HepG2 (cell line): ENCODE measurements around the gene HSP90AB1. TPM values are rescaled to one million over a fixed set of nuclear protein-coding genes. Genes with fewer than 3 reads are reported as not detected.

Experiments used
- ATM ChIP-seq: fragments of 450-650 bp; IDR thresholded peaks from 2 replicates; pipeline ENCODE4 v1.7.1; 2017; ENCODE audit warnings: mild to moderate bottlenecking, borderline replicate concordance
- ESRRA ChIP-seq: sonication (generic); formaldehyde crosslinking; IDR thresholded peaks from 2 replicates; pipeline ENCODE4 v1.5.1; 2020; ENCODE audit warnings: mild to moderate bottlenecking, low read depth, missing genetic modification reagents
- FOXA3 ChIP-seq: IDR thresholded peaks from 2 replicates; pipeline ENCODE4 v1.6.1; 2016; ENCODE audit warnings: missing genetic modification reagents, missing compliant biosample characterization
- HNRNPL ChIP-seq: fragments of 200-400 bp; formaldehyde crosslinking; IDR thresholded peaks from 2 replicates; pipeline ENCODE4 v1.6.1; 2017; ENCODE audit warnings: mild to moderate bottlenecking, low read depth, low read length
- IRF2 ChIP-seq: IDR thresholded peaks from 2 replicates; pipeline ENCODE4 v1.6.1; 2018; ENCODE audit warnings: missing genetic modification reagents, missing compliant biosample characterization
- ISX ChIP-seq: sonication (generic); formaldehyde crosslinking; conservative IDR thresholded peaks from 2 replicates; pipeline ENCODE4 v1.5.0; 2020; ENCODE audit warnings: missing genetic modification reagents
- LCORL ChIP-seq, 2 experiments: fragments of 450-650 bp in 1 of 2; sonication (generic) in 1 of 2; formaldehyde crosslinking in 1 of 2; IDR thresholded peaks; 2 replicates each; pipeline versions ENCODE4 v1.5.0 to v1.6.1; 2017 to 2020; ENCODE audit warnings: antibody characterized with exemption in 1 of 2, missing genetic modification reagents in 1 of 2
- MED8 ChIP-seq: sonication (generic); formaldehyde crosslinking; IDR thresholded peaks from 2 replicates; pipeline ENCODE4 v1.8.1; 2023; ENCODE audit warnings: mild to moderate bottlenecking, missing genetic modification reagents; ENCODE audit not compliant: insufficient replicate concordance
- NCOA2 ChIP-seq: sonication (generic); formaldehyde crosslinking; IDR thresholded peaks from 2 replicates; pipeline ENCODE4 v1.8.0; 2022; ENCODE audit warnings: inconsistent platforms
- NCOR1 ChIP-seq: fragments of 200-600 bp; sonication (generic); IDR thresholded peaks from 2 replicates; pipeline ENCODE4 v1.7.0; 2017; ENCODE audit warnings: antibody characterized with exemption, low read length, borderline replicate concordance
- REXO4 ChIP-seq: sonication (generic); formaldehyde crosslinking; IDR thresholded peaks from 2 replicates; pipeline ENCODE4 v1.8.0; 2022; ENCODE audit warnings: missing genetic modification reagents, mild to moderate bottlenecking, borderline replicate concordance
- SALL1 ChIP-seq: sonication (generic); formaldehyde crosslinking; IDR thresholded peaks from 2 replicates; pipeline ENCODE4 v1.8.0; 2022; ENCODE audit warnings: mild to moderate bottlenecking, missing genetic modification reagents
- SOX13 ChIP-seq, 3 experiments: fragments of 450-650 bp in 1 of 3; sonication (generic) in 1 of 3; formaldehyde crosslinking in 1 of 3; IDR thresholded peaks in 2 of 3; conservative IDR thresholded peaks in 1 of 3; 2 replicates each; pipeline versions ENCODE4 v1.5.0 to v1.6.1; 2016 to 2020; ENCODE audit warnings: antibody characterized with exemption in 1 of 3, mild to moderate bottlenecking in 1 of 3, missing compliant biosample characterization in 1 of 3, missing genetic modification reagents in 1 of 3, moderate library complexity in 1 of 3
- TEAD3 ChIP-seq: optimal IDR thresholded peaks from 2 replicates; pipeline ENCODE3; 2016; ENCODE audit warnings: borderline replicate concordance
- TOE1 ChIP-seq: sonication (generic); formaldehyde crosslinking; IDR thresholded peaks from 2 replicates; pipeline ENCODE4 v1.4.0; 2020; ENCODE audit warnings: mild to moderate bottlenecking, missing genetic modification reagents
- WIZ ChIP-seq: sonication (generic); formaldehyde crosslinking; IDR thresholded peaks from 2 replicates; pipeline ENCODE4 v1.5.1; 2020; ENCODE audit warnings: mild to moderate bottlenecking, missing genetic modification reagents
- ZBTB3 ChIP-seq: sonication (generic); formaldehyde crosslinking; IDR thresholded peaks from 2 replicates; pipeline ENCODE4 v1.4.0; 2020; ENCODE audit warnings: low read depth, mild to moderate bottlenecking, moderate library complexity, missing genetic modification reagents, borderline replicate concordance
- ZMYM3 ChIP-seq: sonication (generic); formaldehyde crosslinking; IDR thresholded peaks from 2 replicates; pipeline ENCODE4 v1.5.1; 2020; ENCODE audit warnings: mild to moderate bottlenecking, missing genetic modification reagents
- ZMYM4 ChIP-seq: sonication (generic); formaldehyde crosslinking; IDR thresholded peaks from 2 replicates; pipeline ENCODE4 v1.8.1; 2023; ENCODE audit warnings: mild to moderate bottlenecking, missing genetic modification reagents
- polyA plus RNA-seq, 8 experiments: library from polyadenylated mRNA; depleted of rRNA in 3 of 8; stranded (reverse) in 7 of 8; unstranded in 1 of 8; fragments of >200 nt; fragmentation: Illumina TruSeq in 4 of 8; extraction: Trizol in 4 of 8; gene quantifications; 2 replicates each; pipeline versions ENCODE4 v1.2.1 to v1.2.3, GENCODE V29; 2011 to 2016; ENCODE audit warnings: low read depth in 4 of 8, missing spikeins in 1 of 8, mixed read lengths in 1 of 8; ENCODE audit not compliant: insufficient read depth in 1 of 8
- total RNA-seq, 5 experiments: library from RNA; depleted of rRNA; stranded (reverse); fragments of >200 nt; fragmentation: Illumina TruSeq; extraction: Trizol; gene quantifications; 2 replicates each; pipeline ENCODE4 v1.2.3, GENCODE V29; 2016; ENCODE audit warnings: low read depth in 1 of 5
- TF ChIP-seq, protein P1 (sequence below): sonication (generic); formaldehyde crosslinking; IDR thresholded peaks from 2 replicates; pipeline ENCODE4 v1.4.0; 2020; ENCODE audit warnings: missing genetic modification reagents, mild to moderate bottlenecking, borderline replicate concordance
- TF ChIP-seq, protein P2 (sequence below): sonication (generic); formaldehyde crosslinking; IDR thresholded peaks from 2 replicates; pipeline ENCODE4 v1.4.0; 2020; ENCODE audit warnings: mild to moderate bottlenecking, missing genetic modification reagents
- TF ChIP-seq, protein P3 (sequence below): sonication (generic); formaldehyde crosslinking; IDR thresholded peaks from 2 replicates; pipeline ENCODE4 v1.4.0; 2020; ENCODE audit warnings: missing genetic modification reagents

Gene HSP90AB1
- total and polyA plus RNA-seq, 2 of the 13 experiments (the other 11 are each of a cell fraction or from before 2014, with no cell fraction given), result 1,325 to 1,472 TPM

DNA sequence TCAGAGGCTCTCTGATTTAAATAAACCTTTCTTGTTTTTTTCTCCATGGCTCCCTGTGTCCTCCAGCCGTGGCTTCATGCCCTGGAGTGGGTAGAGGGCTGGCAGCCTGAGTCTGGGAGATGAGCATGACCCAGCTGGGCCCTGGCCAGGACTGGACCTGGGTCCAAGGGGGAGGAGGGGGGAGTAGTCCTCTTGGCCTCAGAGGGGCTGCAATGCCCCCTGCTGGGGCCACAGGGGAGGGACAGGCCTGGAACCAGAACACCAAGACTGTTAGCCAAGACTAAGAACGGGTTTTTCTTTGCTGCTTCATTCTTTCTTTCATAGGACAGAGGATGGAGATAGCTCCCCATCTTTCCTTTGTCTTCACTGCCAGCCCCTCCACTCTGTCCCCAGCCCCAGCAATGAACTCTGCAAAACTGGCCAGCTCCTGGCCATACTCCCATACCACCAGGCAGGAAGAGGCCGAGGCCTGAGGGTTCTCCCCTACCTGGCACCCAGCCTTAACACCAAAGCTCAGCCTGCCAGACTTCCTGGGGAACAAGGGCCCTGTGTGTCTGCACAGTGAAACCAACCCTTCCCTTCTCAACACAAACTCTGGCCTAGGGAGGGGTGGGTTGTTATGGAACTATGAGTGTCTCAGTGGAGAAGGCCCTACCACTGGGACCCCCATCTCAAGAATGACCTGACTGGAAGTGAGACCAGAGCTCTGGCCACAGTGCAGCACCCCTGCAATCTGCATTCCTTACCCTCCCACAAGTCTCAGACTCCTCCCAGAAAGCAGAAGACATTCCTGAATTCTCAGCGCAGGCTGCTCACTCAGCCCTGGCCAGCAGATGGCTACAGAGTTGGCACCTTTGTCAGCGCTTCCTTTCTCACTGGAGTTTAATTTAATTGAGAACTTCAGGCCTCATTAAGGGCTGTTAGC lies 12.5 kb upstream of the HSP90AB1 start (continued):
- TF ChIP-seq, protein P1, sequence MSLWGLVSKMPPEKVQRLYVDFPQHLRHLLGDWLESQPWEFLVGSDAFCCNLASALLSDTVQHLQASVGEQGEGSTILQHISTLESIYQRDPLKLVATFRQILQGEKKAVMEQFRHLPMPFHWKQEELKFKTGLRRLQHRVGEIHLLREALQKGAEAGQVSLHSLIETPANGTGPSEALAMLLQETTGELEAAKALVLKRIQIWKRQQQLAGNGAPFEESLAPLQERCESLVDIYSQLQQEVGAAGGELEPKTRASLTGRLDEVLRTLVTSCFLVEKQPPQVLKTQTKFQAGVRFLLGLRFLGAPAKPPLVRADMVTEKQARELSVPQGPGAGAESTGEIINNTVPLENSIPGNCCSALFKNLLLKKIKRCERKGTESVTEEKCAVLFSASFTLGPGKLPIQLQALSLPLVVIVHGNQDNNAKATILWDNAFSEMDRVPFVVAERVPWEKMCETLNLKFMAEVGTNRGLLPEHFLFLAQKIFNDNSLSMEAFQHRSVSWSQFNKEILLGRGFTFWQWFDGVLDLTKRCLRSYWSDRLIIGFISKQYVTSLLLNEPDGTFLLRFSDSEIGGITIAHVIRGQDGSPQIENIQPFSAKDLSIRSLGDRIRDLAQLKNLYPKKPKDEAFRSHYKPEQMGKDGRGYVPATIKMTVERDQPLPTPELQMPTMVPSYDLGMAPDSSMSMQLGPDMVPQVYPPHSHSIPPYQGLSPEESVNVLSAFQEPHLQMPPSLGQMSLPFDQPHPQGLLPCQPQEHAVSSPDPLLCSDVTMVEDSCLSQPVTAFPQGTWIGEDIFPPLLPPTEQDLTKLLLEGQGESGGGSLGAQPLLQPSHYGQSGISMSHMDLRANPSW, result no peak
- TF ChIP-seq, protein P2, sequence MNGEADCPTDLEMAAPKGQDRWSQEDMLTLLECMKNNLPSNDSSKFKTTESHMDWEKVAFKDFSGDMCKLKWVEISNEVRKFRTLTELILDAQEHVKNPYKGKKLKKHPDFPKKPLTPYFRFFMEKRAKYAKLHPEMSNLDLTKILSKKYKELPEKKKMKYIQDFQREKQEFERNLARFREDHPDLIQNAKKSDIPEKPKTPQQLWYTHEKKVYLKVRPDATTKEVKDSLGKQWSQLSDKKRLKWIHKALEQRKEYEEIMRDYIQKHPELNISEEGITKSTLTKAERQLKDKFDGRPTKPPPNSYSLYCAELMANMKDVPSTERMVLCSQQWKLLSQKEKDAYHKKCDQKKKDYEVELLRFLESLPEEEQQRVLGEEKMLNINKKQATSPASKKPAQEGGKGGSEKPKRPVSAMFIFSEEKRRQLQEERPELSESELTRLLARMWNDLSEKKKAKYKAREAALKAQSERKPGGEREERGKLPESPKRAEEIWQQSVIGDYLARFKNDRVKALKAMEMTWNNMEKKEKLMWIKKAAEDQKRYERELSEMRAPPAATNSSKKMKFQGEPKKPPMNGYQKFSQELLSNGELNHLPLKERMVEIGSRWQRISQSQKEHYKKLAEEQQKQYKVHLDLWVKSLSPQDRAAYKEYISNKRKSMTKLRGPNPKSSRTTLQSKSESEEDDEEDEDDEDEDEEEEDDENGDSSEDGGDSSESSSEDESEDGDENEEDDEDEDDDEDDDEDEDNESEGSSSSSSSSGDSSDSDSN, result no peak; the same call in 1 of the 2 replicates
- TF ChIP-seq SALL1 (peak; percentile 85), TOE1 (no peak), LCORL (IDR thresholded peaks at IDR 0.05) (no peak), LCORL (CRISPR knock-in tag; IDR thresholded peaks at IDR 0.05) (peak; percentile 81), ZMYM4 (CRISPR knock-in tag) (peak; percentile 68; the same call in 1 of the 2 replicates), HNRNPL (peak; percentile 76), ESRRA (CRISPR knock-in tag) (no peak), FOXA3 (CRISPR knock-in tag) (peak; percentile 44), NCOR1 (peak; percentile 73), SOX13 (IDR thresholded peaks at IDR 0.05) (no peak), SOX13 (CRISPR knock-in tag; conservative IDR thresholded peaks at IDR 0.05 in 1 of 2, IDR thresholded peaks at IDR 0.05 in 1 of 2) (peak in 1 of 2 experiments; percentile 32; a peak in 1 of 4 replicates), MED8 (CRISPR knock-in tag) (no peak), ATM (no peak), REXO4 (CRISPR knock-in tag) (no peak), WIZ (CRISPR knock-in tag) (no peak), ZBTB3 (CRISPR knock-in tag) (no peak), TEAD3 (CRISPR knock-in tag) (no peak), ISX (CRISPR knock-in tag) (no peak), IRF2 (CRISPR knock-in tag) (0 out of 2 replicates have a peak, but pooled peaks have one; percentile 50), NCOA2 (CRISPR knock-in tag) (peak; percentile 44), ZMYM3 (CRISPR knock-in tag) (peak; percentile 63)
- TF ChIP-seq, protein P3, sequence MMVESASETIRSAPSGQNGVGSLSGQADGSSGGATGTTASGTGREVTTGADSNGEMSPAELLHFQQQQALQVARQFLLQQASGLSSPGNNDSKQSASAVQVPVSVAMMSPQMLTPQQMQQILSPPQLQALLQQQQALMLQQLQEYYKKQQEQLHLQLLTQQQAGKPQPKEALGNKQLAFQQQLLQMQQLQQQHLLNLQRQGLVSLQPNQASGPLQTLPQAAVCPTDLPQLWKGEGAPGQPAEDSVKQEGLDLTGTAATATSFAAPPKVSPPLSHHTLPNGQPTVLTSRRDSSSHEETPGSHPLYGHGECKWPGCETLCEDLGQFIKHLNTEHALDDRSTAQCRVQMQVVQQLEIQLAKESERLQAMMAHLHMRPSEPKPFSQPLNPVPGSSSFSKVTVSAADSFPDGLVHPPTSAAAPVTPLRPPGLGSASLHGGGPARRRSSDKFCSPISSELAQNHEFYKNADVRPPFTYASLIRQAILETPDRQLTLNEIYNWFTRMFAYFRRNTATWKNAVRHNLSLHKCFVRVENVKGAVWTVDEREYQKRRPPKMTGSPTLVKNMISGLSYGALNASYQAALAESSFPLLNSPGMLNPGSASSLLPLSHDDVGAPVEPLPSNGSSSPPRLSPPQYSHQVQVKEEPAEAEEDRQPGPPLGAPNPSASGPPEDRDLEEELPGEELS, result 0 out of 2 replicates have a peak, but pooled peaks have one; percentile 46
